ENCODE measurements around the gene PTPRN2. TPM values are rescaled to one million over a fixed set of nuclear protein-coding genes. Genes with fewer than 3 reads are reported as not detected.

PTPRN2 gene
- total RNA-seq, 5 donors from 2014 or later (not counting 1 experiment from before 2014, with no cell fraction given): 0.60 to 1.7 (median 0.82) TPM

DNA sequence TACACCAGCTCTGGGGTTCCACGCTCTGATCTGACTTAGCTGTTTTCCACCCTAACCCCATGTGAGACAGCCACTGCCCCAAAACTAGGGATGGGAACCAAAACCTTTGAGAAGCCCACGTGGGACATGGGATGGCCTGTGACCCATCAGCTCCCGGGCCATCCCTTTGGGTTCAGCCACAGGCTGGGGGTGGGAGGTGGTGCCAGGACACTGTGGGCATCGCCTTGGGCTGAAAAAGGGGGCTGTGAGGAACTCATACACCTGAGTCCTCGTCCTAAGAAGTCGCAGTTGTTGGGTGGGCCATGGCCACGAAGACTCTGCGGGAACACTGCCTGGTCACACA lies 871.7 kb downstream of the PTPRN2 start:
- 84% methylated on average over 6 of the region's 8 CpGs for WGBS (ENCODE audit: insufficient coverage)

GRCh38 chr7:157715071-157715937 lies 872.3 kb downstream of the PTPRN2 start:
- POLR2A ChIA-PET: no interaction called here
- Histone ChIP-seq H3K9me3 (no peaks in the 10 kb centered on the region), H3K4me1 (ENCODE audit: control insufficient read depth in 1 of 2, extremely low read depth in 1 of 2, insufficient read depth in 2 of 2, low read length in 2 of 2) (no peaks in the 10 kb centered on the region), H3K36me3 (ENCODE audit: control insufficient read depth in 2 of 2, extremely low read depth in 1 of 2, insufficient read depth in 1 of 2, low read length in 1 of 2) (no peaks in the 10 kb centered on the region), H3K27ac (ENCODE audit: low read length) (no peak overlapping the region), H3K4me3 (ENCODE audit: control insufficient read depth in 1 of 2, extremely low read depth in 1 of 2, low read length in 1 of 2) (no peak overlapping the region), H3K27me3 (replicated peaks in 1 of 2; ENCODE audit: control insufficient read depth in 2 of 2, extremely low read depth in 1 of 2, insufficient read depth in 2 of 2, low read length in 1 of 2) (peaks cover 0 to 14% of the 10 kb centered on the region in 2 experiments)
- Mint-ChIP-seq H3K36me3 (no peaks in the 10 kb centered on the region), H3K9me3 (no peaks in the 10 kb centered on the region), H3K4me3 (no peak overlapping the region), H3K27me3 (no peaks in the 10 kb centered on the region), H3K27ac (no peak overlapping the region), H3K4me1 (no peaks in the 10 kb centered on the region)
- CTCF ChIA-PET: no interaction called here
- peak in 1 of 35 experiments; percentile 25 for DNase-seq
- ATAC-seq (replicated peaks in 1 of 4): no peak
- 96% methylated on average over 9 of the region's 25 CpGs for WGBS (ENCODE audit: insufficient coverage)

More for the DNA sequence above, 871.7 kb downstream of the PTPRN2 start:
- H3K4me3 ChIP-seq (ENCODE audit: control insufficient read depth in 1 of 2, extremely low read depth in 1 of 2, low read length in 1 of 2): no peak overlapping the region
- Mint-ChIP-seq H3K9me3 (no peaks in the 10 kb centered on the region), H3K4me3 (no peak overlapping the region), H3K36me3 (no peaks in the 10 kb centered on the region), H3K27ac (no peak overlapping the region), H3K27me3 (no peaks in the 10 kb centered on the region), H3K4me1 (no peaks in the 10 kb centered on the region)
- no peak for DNase-seq
- POLR2A ChIA-PET: no interaction called here
- no peaks in the 10 kb centered on the region for H3K4me1 ChIP-seq (ENCODE audit: control insufficient read depth in 1 of 2, extremely low read depth in 1 of 2, insufficient read depth in 2 of 2, low read length in 2 of 2)
- no peak for ATAC-seq (replicated peaks in 1 of 4)
- no peaks in the 10 kb centered on the region for H3K9me3 ChIP-seq
- no peaks in the 10 kb centered on the region for H3K36me3 ChIP-seq (ENCODE audit: control insufficient read depth in 2 of 2, extremely low read depth in 1 of 2, insufficient read depth in 1 of 2, low read length in 1 of 2)
- CTCF ChIA-PET: no interaction called here
- peaks cover 0 to 16% of the 10 kb centered on the region in 2 experiments for H3K27me3 ChIP-seq (replicated peaks in 1 of 2; ENCODE audit: control insufficient read depth in 2 of 2, extremely low read depth in 1 of 2, insufficient read depth in 2 of 2, low read length in 1 of 2)
- H3K27ac ChIP-seq (ENCODE audit: low read length): no peak overlapping the region

GRCh38 chr7:157714166-157715070 lies 873.2 kb downstream of the PTPRN2 start:
- Mint-ChIP-seq H3K4me1 (no peaks in the 10 kb centered on the region), H3K27me3 (no peaks in the 10 kb centered on the region), H3K9me3 (no peaks in the 10 kb centered on the region), H3K36me3 (no peaks in the 10 kb centered on the region), H3K27ac (no peak overlapping the region), H3K4me3 (no peak overlapping the region)
- Histone ChIP-seq H3K4me3 (ENCODE audit: control insufficient read depth in 1 of 2, extremely low read depth in 1 of 2, low read length in 1 of 2) (no peak overlapping the region), H3K9me3 (no peaks in the 10 kb centered on the region), H3K27ac (ENCODE audit: low read length) (no peak overlapping the region), H3K27me3 (replicated peaks in 1 of 2; ENCODE audit: control insufficient read depth in 2 of 2, extremely low read depth in 1 of 2, insufficient read depth in 2 of 2, low read length in 1 of 2) (peaks cover 0 to 15% of the 10 kb centered on the region in 2 experiments), H3K4me1 (ENCODE audit: control insufficient read depth in 1 of 2, extremely low read depth in 1 of 2, insufficient read depth in 2 of 2, low read length in 2 of 2) (no peaks in the 10 kb centered on the region), H3K36me3 (ENCODE audit: control insufficient read depth in 2 of 2, extremely low read depth in 1 of 2, insufficient read depth in 1 of 2, low read length in 1 of 2) (no peaks in the 10 kb centered on the region)
- DNase-seq (no peak), ATAC-seq (replicated peaks in 1 of 4) (no peak)
- 87% methylated on average over 28 of the region's 29 CpGs for WGBS (ENCODE audit: insufficient coverage)
- ChIA-PET POLR2A (no interaction called here), CTCF (interaction anchor here in 1 of 2 donors (0.7 kb wide), 1 partner anchor 83 kb away, joined by 3 read pairs; no protein-coding TSS in a partner anchor)

DNA sequence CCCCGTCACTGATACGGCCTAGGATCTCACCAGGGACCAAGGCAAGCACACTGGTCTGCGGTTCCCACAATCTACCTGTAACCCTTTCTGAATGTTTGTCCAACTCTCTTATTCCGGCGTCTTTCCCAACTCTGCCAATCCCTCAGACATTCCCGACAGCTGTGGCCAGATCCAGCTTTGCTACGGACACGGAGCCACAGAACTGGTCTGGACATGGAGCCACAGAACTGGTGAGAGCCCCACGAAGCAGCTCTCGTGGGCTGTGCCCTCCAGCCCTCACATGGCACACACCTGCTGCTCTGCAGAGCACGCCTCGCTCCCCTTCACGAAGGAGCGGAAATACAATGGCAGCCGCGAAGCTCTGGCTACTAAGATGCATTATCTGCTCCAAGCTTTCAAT lies 874.0 kb downstream of the PTPRN2 start:
- H3K4me1 ChIP-seq (ENCODE audit: control insufficient read depth in 1 of 2, extremely low read depth in 1 of 2, insufficient read depth in 2 of 2, low read length in 2 of 2): no peaks in the 10 kb centered on the region
- ATAC-seq (replicated peaks in 1 of 4): no peak
- DNase-seq: no peak
- H3K4me1 Mint-ChIP-seq: no peaks in the 10 kb centered on the region
- ChIA-PET CTCF (interaction anchor here in 1 of 2 donors (0.7 kb wide), 1 partner anchor 83 kb away, joined by 3 read pairs; no protein-coding TSS in a partner anchor), POLR2A (interaction anchor here in 1 of 2 donors (0.6 kb wide), 1 partner anchor 486 kb away, joined by 6 read pairs; no protein-coding TSS in a partner anchor)
- no peak overlapping the region for H3K27ac Mint-ChIP-seq
- 85% methylated on average over 12 of the region's 16 CpGs for WGBS (ENCODE audit: insufficient coverage)
- peaks cover 6 to 7% of the 10 kb centered on the region in 2 donors for H3K27me3 Mint-ChIP-seq
- no peak overlapping the region for H3K4me3 ChIP-seq (ENCODE audit: control insufficient read depth in 1 of 2, extremely low read depth in 1 of 2, low read length in 1 of 2)
- no peak overlapping the region for H3K27ac ChIP-seq (ENCODE audit: low read length)
- H3K36me3 ChIP-seq (ENCODE audit: control insufficient read depth in 2 of 2, extremely low read depth in 1 of 2, insufficient read depth in 1 of 2, low read length in 1 of 2): no peaks in the 10 kb centered on the region
- H3K9me3 ChIP-seq: no peaks in the 10 kb centered on the region
- no peaks in the 10 kb centered on the region for H3K9me3 Mint-ChIP-seq
- no peak overlapping the region for H3K4me3 Mint-ChIP-seq
- no peaks in the 10 kb centered on the region for H3K36me3 Mint-ChIP-seq
- peaks cover 0 to 17% of the 10 kb centered on the region in 2 experiments for H3K27me3 ChIP-seq (replicated peaks in 1 of 2; ENCODE audit: control insufficient read depth in 2 of 2, extremely low read depth in 1 of 2, insufficient read depth in 2 of 2, low read length in 1 of 2)

DNA sequence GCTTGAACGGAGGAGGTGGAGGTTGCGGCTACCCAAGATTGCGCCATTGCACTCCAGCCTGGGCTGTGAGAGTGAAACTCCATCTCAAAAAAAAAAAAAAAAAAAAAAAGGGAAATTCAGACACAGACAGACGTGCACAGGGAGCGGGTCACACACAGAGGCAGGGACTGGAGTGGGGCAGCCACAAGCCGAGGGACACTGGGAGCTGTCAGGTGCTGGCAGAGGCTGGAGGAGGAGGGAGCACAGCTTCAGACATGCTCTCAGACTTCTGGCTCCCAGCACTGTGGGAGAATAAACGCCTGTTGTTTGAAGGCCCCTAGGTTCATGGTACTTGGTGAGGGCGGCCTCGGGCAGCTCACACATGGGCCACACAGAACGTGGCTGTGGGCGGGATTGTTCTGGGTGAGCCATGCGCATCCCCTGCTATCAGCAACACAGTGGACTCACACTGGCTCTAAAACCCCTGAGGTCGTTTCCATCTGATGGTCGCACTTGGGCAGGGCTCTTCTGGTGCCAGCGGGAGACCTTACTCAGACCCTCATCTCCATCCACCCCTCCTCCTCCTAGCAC lies 874.9 kb downstream of the PTPRN2 start:
- no peak for DNase-seq
- 80% methylated on average over 12 of the region's 15 CpGs for WGBS (ENCODE audit: insufficient coverage)
- Histone ChIP-seq H3K27ac (ENCODE audit: low read length) (no peak overlapping the region), H3K9me3 (no peaks in the 10 kb centered on the region), H3K27me3 (replicated peaks in 1 of 2; ENCODE audit: control insufficient read depth in 2 of 2, extremely low read depth in 1 of 2, insufficient read depth in 2 of 2, low read length in 1 of 2) (peaks cover 0 to 22% of the 10 kb centered on the region in 2 experiments), H3K36me3 (ENCODE audit: control insufficient read depth in 2 of 2, extremely low read depth in 1 of 2, insufficient read depth in 1 of 2, low read length in 1 of 2) (no peaks in the 10 kb centered on the region), H3K4me1 (ENCODE audit: control insufficient read depth in 1 of 2, extremely low read depth in 1 of 2, insufficient read depth in 2 of 2, low read length in 2 of 2) (no peaks in the 10 kb centered on the region), H3K4me3 (ENCODE audit: control insufficient read depth in 1 of 2, extremely low read depth in 1 of 2, low read length in 1 of 2) (no peak overlapping the region)
- Mint-ChIP-seq H3K9me3 (no peaks in the 10 kb centered on the region), H3K27ac (no peak overlapping the region), H3K4me1 (no peaks in the 10 kb centered on the region), H3K36me3 (no peaks in the 10 kb centered on the region), H3K4me3 (no peak overlapping the region), H3K27me3 (peaks cover 8 to 11% of the 10 kb centered on the region in 2 donors)
- ATAC-seq (replicated peaks in 1 of 4): no peak
- POLR2A ChIA-PET: no interaction called here
- CTCF ChIA-PET: no interaction called here

DNA sequence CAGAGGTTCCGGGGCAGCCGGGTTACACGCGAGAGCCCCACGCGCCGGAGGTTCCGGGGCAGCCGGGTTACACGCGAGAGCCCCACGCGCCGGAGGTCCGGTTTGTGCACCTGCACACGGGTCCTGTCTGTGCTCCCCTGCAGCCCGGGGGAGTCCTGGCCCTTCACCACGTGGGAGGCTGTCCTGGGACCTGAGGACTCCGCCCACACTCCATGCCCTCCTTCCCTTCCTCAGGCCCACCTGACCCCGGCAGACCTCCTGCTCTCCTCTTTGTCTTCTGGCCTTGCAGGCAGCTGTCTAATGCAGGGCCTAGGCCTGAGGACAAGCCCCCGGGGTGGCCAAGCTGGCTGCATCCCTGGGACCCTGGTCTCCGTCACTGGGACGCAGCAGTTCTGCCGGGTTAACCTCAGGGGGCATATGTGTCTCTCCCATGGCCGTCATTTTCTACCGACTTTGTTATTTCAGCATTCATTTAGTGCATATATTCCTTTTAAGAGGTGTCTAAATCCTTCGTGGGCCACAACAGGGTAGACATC lies 876.2 kb downstream of the PTPRN2 start:
- peaks cover 13 to 16% of the 10 kb centered on the region in 2 donors for H3K27me3 Mint-ChIP-seq
- ChIA-PET POLR2A (no interaction called here), CTCF (no interaction called here)
- Histone ChIP-seq H3K36me3 (ENCODE audit: control insufficient read depth in 2 of 2, extremely low read depth in 1 of 2, insufficient read depth in 1 of 2, low read length in 1 of 2) (no peaks in the 10 kb centered on the region), H3K27ac (ENCODE audit: low read length) (no peak overlapping the region), H3K9me3 (no peaks in the 10 kb centered on the region), H3K4me1 (ENCODE audit: control insufficient read depth in 1 of 2, extremely low read depth in 1 of 2, insufficient read depth in 2 of 2, low read length in 2 of 2) (no peaks in the 10 kb centered on the region), H3K27me3 (replicated peaks in 1 of 2; ENCODE audit: control insufficient read depth in 2 of 2, extremely low read depth in 1 of 2, insufficient read depth in 2 of 2, low read length in 1 of 2) (peaks cover 0 to 22% of the 10 kb centered on the region in 2 experiments), H3K4me3 (ENCODE audit: control insufficient read depth in 1 of 2, extremely low read depth in 1 of 2, low read length in 1 of 2) (no peak overlapping the region)
- ATAC-seq (replicated peaks in 1 of 4): no peak
- no peaks in the 10 kb centered on the region for H3K36me3 Mint-ChIP-seq
- WGBS (ENCODE audit: insufficient coverage): 89% methylated on average over 16 of the region's 27 CpGs
- no peak overlapping the region for H3K4me3 Mint-ChIP-seq
- no peak for DNase-seq
- no peaks in the 10 kb centered on the region for H3K9me3 Mint-ChIP-seq
- no peaks in the 10 kb centered on the region for H3K4me1 Mint-ChIP-seq
- no peak overlapping the region for H3K27ac Mint-ChIP-seq
